ENCODE data around the gene ADIPOR2.
"Not testable (repeated sequence)": the region's sequence is repeated elsewhere in the genome, so short reads cannot be mapped to it uniquely, and the experiment has no call there.

The ADIPOR2 gene

GRCh38 chr12:1705774-1706631, 15.1 kb downstream of the ADIPOR2 start:
- DNase-seq (ENCODE audit: low read depth): no peak

GRCh38 chr12:1706632-1706980, 15.7 kb downstream of the ADIPOR2 start:
- DNase-seq (ENCODE audit: low read depth): no peak

GRCh38 chr12:1707051-1707450, 16.2 kb downstream of the ADIPOR2 start:
- no peak for DNase-seq (ENCODE audit: low read depth)

- DNase-seq (ENCODE audit: low read depth): not testable (repeated sequence)
Observed at GRCh38 chr12:1709968-1710367, 19.1 kb downstream of the ADIPOR2 start.

GRCh38 chr12:1710870-1711269, 20.0 kb downstream of the ADIPOR2 start:
- not testable (repeated sequence) for DNase-seq (ENCODE audit: low read depth)

GRCh38 chr12:1711536-1712211, 20.8 kb downstream of the ADIPOR2 start:
- not testable (repeated sequence) for DNase-seq (ENCODE audit: low read depth)

GRCh38 chr12:1712305-1712704, 21.4 kb downstream of the ADIPOR2 start:
- DNase-seq (ENCODE audit: low read depth): not testable (repeated sequence)

GRCh38 chr12:1712852-1713251, 22.0 kb downstream of the ADIPOR2 start:
- DNase-seq (ENCODE audit: low read depth): not testable (repeated sequence)

- DNase-seq (ENCODE audit: low read depth): not testable (repeated sequence)
Observed at GRCh38 chr12:1713783-1714348, 23.0 kb downstream of the ADIPOR2 start.

- not testable (repeated sequence) for DNase-seq (ENCODE audit: low read depth)
Observed at GRCh38 chr12:1715459-1715858, 24.6 kb downstream of the ADIPOR2 start.

GRCh38 chr12:1716215-1716862, 25.5 kb downstream of the ADIPOR2 start:
- DNase-seq (ENCODE audit: low read depth): no peak

- DNase-seq (ENCODE audit: low read depth): no peak
Observed at GRCh38 chr12:1716911-1717310, 26.0 kb downstream of the ADIPOR2 start.

- no peak for DNase-seq (ENCODE audit: low read depth)
Observed at GRCh38 chr12:1719139-1719538, 28.3 kb downstream of the ADIPOR2 start.

GRCh38 chr12:1720494-1720893, 29.6 kb downstream of the ADIPOR2 start:
- no peak for DNase-seq (ENCODE audit: low read depth)

GRCh38 chr12:1723721-1724120, 32.9 kb downstream of the ADIPOR2 start:
- no peak for DNase-seq (ENCODE audit: low read depth)

GRCh38 chr12:1724250-1724649, 33.4 kb downstream of the ADIPOR2 start:
- no peak for DNase-seq (ENCODE audit: low read depth)

GRCh38 chr12:1726753-1727152, 35.9 kb downstream of the ADIPOR2 start:
- no peak for DNase-seq (ENCODE audit: low read depth)

GRCh38 chr12:1728824-1729223, 38.0 kb downstream of the ADIPOR2 start:
- no peak for DNase-seq (ENCODE audit: low read depth)

- no peak for DNase-seq (ENCODE audit: low read depth)
Observed at GRCh38 chr12:1731019-1731687, 40.3 kb downstream of the ADIPOR2 start.

GRCh38 chr12:1731688-1732078, 40.8 kb downstream of the ADIPOR2 start:
- not testable (repeated sequence) for DNase-seq (ENCODE audit: low read depth)

- DNase-seq (ENCODE audit: low read depth): no peak
Observed at GRCh38 chr12:1732914-1733313, 42.0 kb downstream of the ADIPOR2 start.

GRCh38 chr12:1733712-1734111, 42.8 kb downstream of the ADIPOR2 start:
- not testable (repeated sequence) for DNase-seq (ENCODE audit: low read depth)

All from activated T-helper 9 cell treated with anti-CD3 and anti-CD28 coated beads, Interleukin-2, amount 50 U/mL, for 16 hours (primary cell).